Keratinocyte (primary cell): ENCODE results near the gene ABCA4.

Experiments used
- CTCF ChIP-seq, 3 experiments: IDR thresholded peaks in 1 of 3; conservative IDR thresholded peaks in 1 of 3; optimal IDR thresholded peaks in 1 of 3; 2 replicates in 2 of 3; 3 replicates in 1 of 3; pipeline versions ENCODE3 to v1.5.1; 2011; ENCODE audit warnings: low read length in 3 of 3, mild to moderate bottlenecking in 3 of 3, moderate library complexity in 2 of 3, control low read depth in 1 of 3, inconsistent platforms in 1 of 3; ENCODE audit not compliant: insufficient read depth in 2 of 3; ENCODE audit errors: extremely low read depth in 1 of 3
- EZH2 ChIP-seq: IDR thresholded peaks from one replicate; pipeline ENCODE4 v1.6.1; 2012; ENCODE audit warnings: inconsistent platforms, mild to moderate bottlenecking, low read length, moderate library complexity

GRCh38 chr1:94048413-94049164 is 72.4 kb downstream of the ABCA4 start:
- TF ChIP-seq CTCF (optimal IDR thresholded peaks at IDR 0.05 in 1 of 3, IDR thresholded peaks at IDR 0.05 in 1 of 3, conservative IDR thresholded peaks at IDR 0.05 in 1 of 3; ENCODE audit: extremely low read depth in 1 of 3, insufficient read depth in 2 of 3, low read length in 3 of 3) (no peak), EZH2 (no peak)
